Cardiac muscle cell (in vitro differentiated cells and primary cell): ENCODE measurements around the gene INSYN2B. TPM values are rescaled to one million over a fixed set of nuclear protein-coding genes. Genes with fewer than 3 reads are reported as not detected.

Experiments used
- DNase-seq, 2 donors: peaks; one replicate each; pipeline versions ENCODE4 v3.0.0 to v3.0.0-alpha.2; 2010 to 2017; ENCODE audit warnings: low read depth in 1 of 2, low spot score in 1 of 2
- H3K27ac ChIP-seq: fragments of 200-600 bp; sonication (generic); 2 replicates; pipeline ENCODE4 v1.5.1; 2016
- H3K27me3 ChIP-seq: fragments of 200-600 bp; sonication (generic); 2 replicates; pipeline ENCODE4 v1.6.0; 2016; ENCODE audit warnings: control low read depth
- H3K36me3 ChIP-seq: fragments of 200-600 bp; sonication (generic); 2 replicates; pipeline ENCODE4 v1.5.1; 2016; ENCODE audit warnings: control low read depth
- H3K4me1 ChIP-seq: fragments of 200-600 bp; sonication (generic); 2 replicates; pipeline ENCODE4 v1.8.1; 2017; ENCODE audit warnings: low read depth, mild to moderate bottlenecking, mixed run types
- H3K4me3 ChIP-seq: fragments of 200-600 bp; sonication (generic); 2 replicates; pipeline ENCODE4 v1.5.1; 2016; ENCODE audit warnings: mild to moderate bottlenecking
- H3K9me3 ChIP-seq: fragments of 200-600 bp; sonication (generic); 2 replicates; pipeline ENCODE4 v1.5.1; 2017; ENCODE audit warnings: low read depth, mild to moderate bottlenecking, control low read depth
- CTCF ChIP-seq: IDR thresholded peaks from 2 replicates; pipeline ENCODE4 v1.5.1; 2012; ENCODE audit warnings: low read depth, mild to moderate bottlenecking, low read length
- polyA plus RNA-seq: library from polyadenylated mRNA; unstranded; fragments of >200 nt; fragmentation: Nextera tagmentation; extraction: Ambion mirVana; gene quantifications from 2 replicates; pipeline ENCODE4 v1.2.1, GENCODE V29; 2016
- total RNA-seq: library from RNA; depleted of rRNA; stranded (reverse); fragments of >200 nt; gene quantifications from 2 replicates; pipeline ENCODE4 v1.2.3, GENCODE V29; 2016

INSYN2B gene
- total and polyA plus RNA-seq, 2 experiments from 2014 or later = 1.6 to 9.3 TPM

GRCh38 chr5:170012622-170013021 lies 32.3 kb upstream of the INSYN2B start:
- H3K27ac ChIP-seq = no peak overlapping the region
- no peak overlapping the region for H3K4me3 ChIP-seq
- no peaks in the 10 kb centered on the region for H3K4me1 ChIP-seq

GRCh38 chr5:170011751-170012150 lies 31.5 kb upstream of the INSYN2B start:
- no peak for DNase-seq
- H3K4me3 ChIP-seq = no peak overlapping the region
- H3K27me3 ChIP-seq = peaks cover 7% of the 10 kb centered on the region
- H3K4me1 ChIP-seq = no peaks in the 10 kb centered on the region
- no peaks in the 10 kb centered on the region for H3K36me3 ChIP-seq
- H3K27ac ChIP-seq = no peak overlapping the region
- no peaks in the 10 kb centered on the region for H3K9me3 ChIP-seq
- TF ChIP-seq CTCF = no peak

More at GRCh38 chr5:170012622-170013021, 32.3 kb upstream of the INSYN2B start:
- TF ChIP-seq CTCF = no peak
- DNase-seq = no peak
- Histone ChIP-seq H3K27me3 (peaks cover 13% of the 10 kb centered on the region), H3K36me3 (no peaks in the 10 kb centered on the region), H3K9me3 (no peaks in the 10 kb centered on the region)

GRCh38 chr5:170010595-170010994 lies 30.3 kb upstream of the INSYN2B start:
- H3K36me3 ChIP-seq = no peaks in the 10 kb centered on the region
- H3K4me1 ChIP-seq = no peaks in the 10 kb centered on the region
- H3K27me3 ChIP-seq = no peaks in the 10 kb centered on the region
- H3K4me3 ChIP-seq = no peak overlapping the region
- no peak overlapping the region for H3K27ac ChIP-seq
- no peaks in the 10 kb centered on the region for H3K9me3 ChIP-seq
- DNase-seq = no peak
- no peak for TF ChIP-seq CTCF

- no peak for TF ChIP-seq CTCF
- DNase-seq = no peak
- Histone ChIP-seq H3K27ac (no peak overlapping the region), H3K36me3 (no peaks in the 10 kb centered on the region), H3K4me1 (no peaks in the 10 kb centered on the region), H3K9me3 (no peaks in the 10 kb centered on the region), H3K4me3 (no peak overlapping the region), H3K27me3 (no peaks in the 10 kb centered on the region)
Measured at GRCh38 chr5:170008376-170008775, 28.1 kb upstream of the INSYN2B start.

GRCh38 chr5:170006021-170006420 lies 25.7 kb upstream of the INSYN2B start:
- Histone ChIP-seq H3K4me3 (no peak overlapping the region), H3K4me1 (no peaks in the 10 kb centered on the region), H3K27ac (no peak overlapping the region), H3K9me3 (no peaks in the 10 kb centered on the region), H3K27me3 (no peaks in the 10 kb centered on the region), H3K36me3 (no peaks in the 10 kb centered on the region)
- no peak for TF ChIP-seq CTCF
- no peak for DNase-seq

GRCh38 chr5:170000155-170000554 lies 19.9 kb upstream of the INSYN2B start:
- no peak for TF ChIP-seq CTCF
- no peaks in the 10 kb centered on the region for H3K4me1 ChIP-seq
- no peak for DNase-seq
- H3K27me3 ChIP-seq = no peaks in the 10 kb centered on the region
- no peaks in the 10 kb centered on the region for H3K36me3 ChIP-seq
- no peaks in the 10 kb centered on the region for H3K9me3 ChIP-seq
- H3K4me3 ChIP-seq = no peak overlapping the region
- H3K27ac ChIP-seq = no peak overlapping the region
